Measurements from ENCODE around the gene COL12A1. TPM values are rescaled to one million over a fixed set of nuclear protein-coding genes. Genes with fewer than 3 reads are reported as not detected.

COL12A1 gene
- polyA plus RNA-seq, 1 donor (not counting 4 experiments of a cell fraction or from before 2014, with no cell fraction given), result 96.9 TPM

DNA sequence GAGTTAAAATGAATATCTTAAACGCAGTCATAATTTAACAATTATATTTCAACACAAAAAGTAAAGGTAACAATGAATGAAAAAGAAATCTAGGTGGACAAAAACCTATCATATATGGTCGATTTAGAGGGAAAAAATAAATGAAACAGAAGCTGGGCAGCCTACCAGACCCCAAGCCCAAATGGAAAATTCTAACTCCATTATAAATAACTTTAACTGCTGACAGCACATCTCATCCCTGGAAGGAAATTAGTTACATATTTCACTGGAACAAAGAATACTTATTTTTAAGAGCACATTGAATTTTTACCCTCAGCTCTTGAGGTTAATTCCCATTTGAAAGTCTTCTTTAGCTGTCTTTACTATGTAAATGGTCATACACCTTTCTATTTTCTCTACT is 39.1 kb downstream of the COL12A1 start:
- no peak overlapping the region for H2AFZ ChIP-seq (ENCODE audit: control insufficient read depth, low read length)
- H3K36me3 ChIP-seq (ENCODE audit: control insufficient read depth in 2 of 2, extremely low read depth in 1 of 2, insufficient read depth in 2 of 2, low read length in 2 of 2), result peaks cover 5 to 6% of the 10 kb centered on the region in 2 experiments
- no peak for TF ChIP-seq CTCF (optimal IDR thresholded peaks at IDR 0.05 in 1 of 3, IDR thresholded peaks at IDR 0.05 in 1 of 3, conservative IDR thresholded peaks at IDR 0.05 in 1 of 3; ENCODE audit: extremely low read depth in 1 of 3, insufficient read depth in 2 of 3, low read length in 3 of 3)
- TF ChIP-seq EZH2 (IDR thresholded peaks at IDR 0.05; ENCODE audit: low read length), result no peak
- H3K27ac ChIP-seq (ENCODE audit: control insufficient read depth, insufficient read depth, low read length), result no peak overlapping the region
- no peaks in the 10 kb centered on the region for H3K9me1 ChIP-seq (ENCODE audit: control insufficient read depth, extremely low read depth, insufficient read depth, low read length)
- H3K9me3 ChIP-seq (ENCODE audit: control insufficient read depth, low read depth, low read length), result no peaks in the 10 kb centered on the region
- peaks cover 34% of the 10 kb centered on the region for H3K79me2 ChIP-seq (ENCODE audit: control insufficient read depth, insufficient read depth, low read length)
- H4K20me1 ChIP-seq (ENCODE audit: control insufficient read depth, extremely low read depth, insufficient read depth, low read length), result no peaks in the 10 kb centered on the region
- H3K27me3 ChIP-seq (ENCODE audit: control insufficient read depth, extremely low read depth, insufficient read depth, low read length), result no peaks in the 10 kb centered on the region
- H3K4me2 ChIP-seq (ENCODE audit: control insufficient read depth, extremely low read depth, insufficient read depth, low read depth, low read length), result no peak overlapping the region
- no peak overlapping the region for H3K4me3 ChIP-seq (ENCODE audit: control insufficient read depth in 2 of 3, extremely low read depth in 1 of 3, insufficient read depth in 2 of 3, low read depth in 1 of 3, low read length in 3 of 3)
- DNase-seq (ENCODE audit: low read depth, low spot score), result no peak
- no peak overlapping the region for H3K9ac ChIP-seq (ENCODE audit: control insufficient read depth, extremely low read depth, insufficient read depth, low read length)
- dilution Hi-C loops (cut with MboI; ENCODE audit: extremely low pct_ligation_motif_present, low sequenced_read_pairs), result no loop called here
- H3K4me1 ChIP-seq (ENCODE audit: control insufficient read depth, extremely low read depth, insufficient read depth, low read length), result no peaks in the 10 kb centered on the region
- no peak for FAIRE-seq

GRCh38 chr6:75166236-75166635 is 39.6 kb downstream of the COL12A1 start:
- no peaks in the 10 kb centered on the region for H4K20me1 ChIP-seq (ENCODE audit: control insufficient read depth, extremely low read depth, insufficient read depth, low read length)
- H3K36me3 ChIP-seq (ENCODE audit: control insufficient read depth in 2 of 2, extremely low read depth in 1 of 2, insufficient read depth in 2 of 2, low read length in 2 of 2), result peaks cover 5 to 6% of the 10 kb centered on the region in 2 experiments
- H3K4me1 ChIP-seq (ENCODE audit: control insufficient read depth, extremely low read depth, insufficient read depth, low read length), result no peaks in the 10 kb centered on the region
- peaks cover 35% of the 10 kb centered on the region for H3K79me2 ChIP-seq (ENCODE audit: control insufficient read depth, insufficient read depth, low read length)
- TF ChIP-seq CTCF (optimal IDR thresholded peaks at IDR 0.05 in 1 of 3, IDR thresholded peaks at IDR 0.05 in 1 of 3, conservative IDR thresholded peaks at IDR 0.05 in 1 of 3; ENCODE audit: extremely low read depth in 1 of 3, insufficient read depth in 2 of 3, low read length in 3 of 3) (no peak), EZH2 (IDR thresholded peaks at IDR 0.05; ENCODE audit: low read length) (no peak)
- H3K27ac ChIP-seq (ENCODE audit: control insufficient read depth, insufficient read depth, low read length), result no peak overlapping the region
- dilution Hi-C loops (cut with MboI; ENCODE audit: extremely low pct_ligation_motif_present, low sequenced_read_pairs), result no loop called here
- H3K9me3 ChIP-seq (ENCODE audit: control insufficient read depth, low read depth, low read length), result no peaks in the 10 kb centered on the region
- no peaks in the 10 kb centered on the region for H3K27me3 ChIP-seq (ENCODE audit: control insufficient read depth, extremely low read depth, insufficient read depth, low read length)
- H3K4me2 ChIP-seq (ENCODE audit: control insufficient read depth, extremely low read depth, insufficient read depth, low read depth, low read length), result no peak overlapping the region
- no peak for DNase-seq (ENCODE audit: low read depth, low spot score)
- FAIRE-seq, result no peak
- no peak overlapping the region for H3K9ac ChIP-seq (ENCODE audit: control insufficient read depth, extremely low read depth, insufficient read depth, low read length)
- no peak overlapping the region for H3K4me3 ChIP-seq (ENCODE audit: control insufficient read depth in 2 of 3, extremely low read depth in 1 of 3, insufficient read depth in 2 of 3, low read depth in 1 of 3, low read length in 3 of 3)
- no peaks in the 10 kb centered on the region for H3K9me1 ChIP-seq (ENCODE audit: control insufficient read depth, extremely low read depth, insufficient read depth, low read length)
- H2AFZ ChIP-seq (ENCODE audit: control insufficient read depth, low read length), result no peak overlapping the region

All from keratinocyte (primary cell).